Measurements from ENCODE around the gene CASP3.

Gene CASP3

DNA sequence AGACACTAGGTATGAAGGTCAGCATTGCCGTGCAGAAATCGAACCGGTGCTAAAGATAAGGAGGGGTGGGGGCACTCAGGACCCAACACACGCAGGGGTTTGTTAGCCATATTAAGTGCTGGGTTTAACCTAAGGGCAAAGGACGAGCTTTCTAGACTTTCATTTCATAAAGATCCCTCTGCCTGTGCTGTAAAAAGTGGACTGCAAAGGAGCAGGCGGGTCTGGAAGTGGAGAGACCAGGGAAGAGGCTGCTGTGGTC lies 1.3 kb downstream of the CASP3 start:
- TF ChIP-seq, protein P1, sequence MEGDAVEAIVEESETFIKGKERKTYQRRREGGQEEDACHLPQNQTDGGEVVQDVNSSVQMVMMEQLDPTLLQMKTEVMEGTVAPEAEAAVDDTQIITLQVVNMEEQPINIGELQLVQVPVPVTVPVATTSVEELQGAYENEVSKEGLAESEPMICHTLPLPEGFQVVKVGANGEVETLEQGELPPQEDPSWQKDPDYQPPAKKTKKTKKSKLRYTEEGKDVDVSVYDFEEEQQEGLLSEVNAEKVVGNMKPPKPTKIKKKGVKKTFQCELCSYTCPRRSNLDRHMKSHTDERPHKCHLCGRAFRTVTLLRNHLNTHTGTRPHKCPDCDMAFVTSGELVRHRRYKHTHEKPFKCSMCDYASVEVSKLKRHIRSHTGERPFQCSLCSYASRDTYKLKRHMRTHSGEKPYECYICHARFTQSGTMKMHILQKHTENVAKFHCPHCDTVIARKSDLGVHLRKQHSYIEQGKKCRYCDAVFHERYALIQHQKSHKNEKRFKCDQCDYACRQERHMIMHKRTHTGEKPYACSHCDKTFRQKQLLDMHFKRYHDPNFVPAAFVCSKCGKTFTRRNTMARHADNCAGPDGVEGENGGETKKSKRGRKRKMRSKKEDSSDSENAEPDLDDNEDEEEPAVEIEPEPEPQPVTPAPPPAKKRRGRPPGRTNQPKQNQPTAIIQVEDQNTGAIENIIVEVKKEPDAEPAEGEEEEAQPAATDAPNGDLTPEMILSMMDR (IDR thresholded peaks at IDR 0.05; ENCODE audit: low read depth, low read length) = no peak
- in situ Hi-C loops (cut with HindIII; ENCODE audit: low sequenced_read_pairs) = no loop called here
- no peak for DNase-seq (ENCODE audit: low read depth, low spot score)
- peak overlapping the region; percentile 71 for H3K4me3 ChIP-seq (ENCODE audit: low read depth, low read length)

DNA sequence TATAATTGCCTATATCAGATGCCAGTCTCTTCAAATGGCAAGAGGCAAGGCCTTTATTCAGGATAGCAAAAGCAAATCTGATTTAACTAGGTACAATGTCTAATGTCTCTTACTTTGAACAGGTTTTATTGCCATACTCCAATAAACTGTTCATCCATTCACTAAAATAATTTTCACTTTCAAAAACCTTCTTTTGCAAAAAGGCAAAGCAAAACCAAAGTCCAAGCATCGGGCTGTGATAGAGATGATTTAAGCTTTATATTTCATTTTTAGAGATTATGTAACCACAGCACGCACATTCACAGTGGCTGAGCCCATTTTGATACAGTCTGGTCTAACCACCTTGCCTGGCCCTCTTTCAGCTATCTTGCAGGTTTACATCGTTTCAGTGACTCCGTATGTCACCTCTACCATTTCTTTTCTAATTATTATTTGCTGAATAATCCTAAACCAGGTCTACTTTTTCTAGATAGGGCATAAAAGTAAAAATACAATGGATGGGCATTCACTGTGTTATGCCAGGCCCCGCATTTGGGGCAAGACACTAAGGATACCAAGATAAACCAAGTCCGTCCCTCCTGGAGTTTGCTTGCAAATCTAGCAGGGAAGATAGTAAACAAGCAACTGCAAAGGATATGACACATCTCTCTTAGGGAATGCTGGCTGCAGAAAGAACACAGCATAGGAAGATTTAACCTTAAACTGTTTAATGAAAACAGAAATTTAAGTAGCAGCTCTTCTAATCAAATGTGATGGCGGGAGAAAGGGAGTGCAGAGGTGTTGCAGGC lies 1.8 kb downstream of the CASP3 start:
- DNase-seq (ENCODE audit: low read depth, low spot score) = peak; percentile 26
- in situ Hi-C loops (cut with HindIII; ENCODE audit: low sequenced_read_pairs) = no loop called here

DNA sequence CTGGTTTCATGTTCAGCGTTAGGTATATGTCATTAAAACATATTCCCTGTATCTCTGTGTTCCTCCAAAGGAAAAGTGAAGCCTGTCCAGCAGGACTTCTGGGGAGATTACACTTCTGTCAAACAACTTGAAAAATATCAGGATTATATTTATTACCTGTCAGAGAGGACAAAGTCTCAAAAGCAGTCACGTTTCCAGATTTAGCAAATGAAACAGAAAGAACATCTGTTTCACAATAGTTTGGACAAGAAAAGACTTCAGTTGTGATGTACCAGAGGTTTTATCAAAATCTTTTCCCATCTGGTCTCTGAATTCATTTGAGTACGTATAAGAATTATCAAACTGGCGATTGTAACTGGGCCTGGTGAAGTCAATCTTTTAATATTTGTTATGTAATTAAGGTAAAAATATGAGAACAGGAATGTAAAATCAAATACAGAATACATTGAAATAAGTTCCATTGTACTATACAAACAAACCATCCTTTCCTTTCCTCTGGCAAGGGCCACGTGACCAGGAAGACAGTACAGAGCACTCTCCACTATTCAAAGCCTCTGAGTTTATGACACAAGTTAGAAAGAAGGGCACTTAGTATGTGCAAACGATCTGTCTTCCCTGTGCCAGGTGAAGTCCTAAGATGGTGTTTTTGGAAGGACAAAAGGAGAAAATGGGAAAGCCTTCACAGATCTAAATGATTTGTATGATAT lies 3.2 kb downstream of the CASP3 start:
- H3K4me3 ChIP-seq (ENCODE audit: low read depth, low read length) = no peak overlapping the region
- in situ Hi-C loops (cut with HindIII; ENCODE audit: low sequenced_read_pairs) = no loop called here
- TF ChIP-seq, protein P1 (IDR thresholded peaks at IDR 0.05; ENCODE audit: low read depth, low read length) = no peak
- no peak for DNase-seq (ENCODE audit: low read depth, low spot score)

More for the DNA sequence above, 1.8 kb downstream of the CASP3 start:
- H3K4me3 ChIP-seq (ENCODE audit: low read depth, low read length) = peak overlapping the region; percentile 71
- TF ChIP-seq, protein P1 (IDR thresholded peaks at IDR 0.05; ENCODE audit: low read depth, low read length) = no peak

DNA sequence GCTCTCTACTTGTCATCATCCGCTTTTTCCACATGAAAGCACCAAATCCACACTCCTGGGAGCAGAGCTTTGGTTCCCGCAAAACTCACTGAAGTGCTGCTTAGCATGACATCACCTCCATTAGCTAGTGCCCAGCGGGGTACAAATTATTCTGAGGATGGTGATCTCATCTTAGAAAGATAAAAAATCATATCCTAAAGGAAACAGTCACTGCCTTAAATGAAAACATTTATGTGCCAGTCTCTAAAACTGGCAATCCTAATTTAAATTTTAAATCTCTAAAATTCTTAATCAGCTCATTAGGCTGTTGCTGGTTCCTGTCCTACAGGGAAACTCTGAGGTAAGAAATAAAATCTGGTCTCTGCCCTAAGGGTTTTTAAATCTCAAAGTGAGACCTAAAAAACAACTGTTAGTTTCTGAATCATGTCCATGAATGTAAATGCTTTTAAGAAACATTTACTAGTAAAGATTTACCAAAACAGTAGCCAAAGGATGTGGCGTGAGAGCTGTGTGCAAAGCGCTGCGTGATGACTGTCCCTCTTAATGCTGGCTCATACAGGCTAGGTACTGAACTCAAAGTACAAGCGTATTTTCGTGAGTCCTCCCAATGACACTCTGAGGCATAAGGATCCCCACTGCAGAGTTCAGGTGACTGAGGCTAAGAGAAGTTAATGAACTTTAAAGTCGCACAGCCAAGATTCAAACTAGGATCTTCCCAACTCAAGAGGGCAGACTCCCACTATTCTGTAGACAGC lies 4.5 kb downstream of the CASP3 start:
- TF ChIP-seq, protein P1 (IDR thresholded peaks at IDR 0.05; ENCODE audit: low read depth, low read length) = no peak
- no peak overlapping the region for H3K4me3 ChIP-seq (ENCODE audit: low read depth, low read length)

DNA sequence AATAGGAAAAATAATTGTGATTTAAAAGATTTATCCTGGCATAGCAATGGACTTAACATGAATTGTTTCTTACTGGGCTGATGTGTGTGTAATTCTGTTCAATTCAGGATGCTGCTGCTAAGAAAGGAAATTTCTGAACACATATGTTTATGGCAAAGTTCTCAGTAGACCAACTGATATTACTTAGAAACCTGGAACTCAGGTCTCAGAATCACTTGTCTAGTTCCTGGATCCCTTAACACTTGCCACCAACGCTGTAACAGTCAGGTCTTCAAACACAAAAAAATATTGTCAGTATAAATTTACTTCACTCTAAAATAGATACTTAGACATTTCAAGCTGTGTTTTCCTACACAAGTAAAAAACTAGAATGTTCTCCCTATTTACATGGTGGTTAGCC lies 5.5 kb downstream of the CASP3 start:
- in situ Hi-C loops (cut with HindIII; ENCODE audit: low sequenced_read_pairs) = no loop called here
- TF ChIP-seq, protein P1 (IDR thresholded peaks at IDR 0.05; ENCODE audit: low read depth, low read length) = no peak
- DNase-seq (ENCODE audit: low read depth, low spot score) = no peak

More for the DNA sequence above, 4.5 kb downstream of the CASP3 start:
- in situ Hi-C loops (cut with HindIII; ENCODE audit: low sequenced_read_pairs) = no loop called here
- peak; percentile 74 for DNase-seq (ENCODE audit: low read depth, low spot score)

DNA sequence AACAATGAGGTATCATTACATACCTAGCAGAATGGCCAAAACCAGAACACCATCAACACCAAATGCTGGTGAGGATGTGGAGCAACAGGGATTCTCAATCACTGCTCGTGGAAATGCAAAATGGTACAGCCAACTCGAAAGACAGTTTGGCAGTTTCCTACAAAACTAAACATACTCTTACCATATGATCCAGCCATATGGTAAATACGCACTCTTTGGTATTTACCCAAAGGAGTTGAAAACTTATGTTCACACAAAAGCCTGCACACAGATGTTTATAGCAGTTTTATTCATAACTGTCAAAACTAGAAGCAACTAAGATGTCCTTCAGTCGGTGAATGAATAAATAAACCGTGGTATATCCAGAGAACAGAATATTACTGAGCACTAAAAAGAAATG lies 7.8 kb downstream of the CASP3 start:
- in situ Hi-C loops (cut with HindIII; ENCODE audit: low sequenced_read_pairs) = no loop called here
- TF ChIP-seq, protein P1 (IDR thresholded peaks at IDR 0.05; ENCODE audit: low read depth, low read length) = no peak
- DNase-seq (ENCODE audit: low read depth, low spot score) = no peak

More for the DNA sequence above, 5.5 kb downstream of the CASP3 start:
- H3K4me3 ChIP-seq (ENCODE audit: low read depth, low read length) = no peak overlapping the region

More for the DNA sequence above, 7.8 kb downstream of the CASP3 start:
- H3K4me3 ChIP-seq (ENCODE audit: low read depth, low read length) = no peak overlapping the region

Data from astrocyte of the spinal cord (primary cell).